Choroid plexus epithelial cell (primary cell): ENCODE measurements around the gene USP44.
A peak's percentile ranks its signal among the peaks of the same experiment; 100 is the strongest.

Experiments
- DNase-seq: peaks from one replicate; pipeline ENCODE4 v3.0.0-alpha.2; 2010; ENCODE audit warnings: low read depth
- H3K4me3 ChIP-seq: 2 replicates; pipeline ENCODE4 v1.5.1; 2011; ENCODE audit warnings: low read depth, mild to moderate bottlenecking, control low read depth, low read length, moderate library complexity
- CTCF ChIP-seq: conservative IDR thresholded peaks from 2 replicates; pipeline ENCODE4 v1.5.1; 2011; ENCODE audit warnings: low read depth, mild to moderate bottlenecking, control low read depth, inconsistent platforms, low read length, moderate library complexity

The USP44 gene

GRCh38 chr12:95548056-95548538 lies 3.2 kb downstream of the USP44 start:
- peak overlapping the region; percentile 45 for H3K4me3 ChIP-seq
- no peak for DNase-seq
- no peak for TF ChIP-seq CTCF

DNA sequence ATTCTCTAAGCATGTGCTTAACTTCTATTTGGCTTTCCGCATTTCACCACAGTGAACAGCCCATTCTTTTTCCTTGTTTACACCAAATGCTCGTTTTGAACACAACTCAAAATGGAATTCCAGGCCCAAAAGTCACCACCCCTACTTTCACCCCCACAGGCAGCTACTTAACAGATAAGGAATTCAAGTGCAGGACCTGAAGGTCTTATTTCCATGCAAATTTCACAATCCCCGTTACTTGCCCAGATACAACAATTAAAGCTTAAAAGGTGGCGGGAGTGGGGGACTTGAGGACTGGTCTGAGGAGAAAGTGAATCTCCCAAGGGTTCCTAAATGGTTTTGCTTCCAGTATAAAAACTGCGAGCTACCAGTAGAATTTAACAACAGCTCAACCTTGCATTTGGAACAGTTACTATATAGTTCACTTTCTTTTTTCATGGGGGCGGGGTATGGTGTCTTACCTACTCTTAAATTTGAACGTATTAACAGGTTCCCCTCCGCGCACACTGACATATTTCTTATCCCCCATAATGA lies 3.7 kb downstream of the USP44 start:
- no peak for TF ChIP-seq CTCF
- H3K4me3 ChIP-seq: peak overlapping the region; percentile 45
- DNase-seq: peak; percentile 36

DNA sequence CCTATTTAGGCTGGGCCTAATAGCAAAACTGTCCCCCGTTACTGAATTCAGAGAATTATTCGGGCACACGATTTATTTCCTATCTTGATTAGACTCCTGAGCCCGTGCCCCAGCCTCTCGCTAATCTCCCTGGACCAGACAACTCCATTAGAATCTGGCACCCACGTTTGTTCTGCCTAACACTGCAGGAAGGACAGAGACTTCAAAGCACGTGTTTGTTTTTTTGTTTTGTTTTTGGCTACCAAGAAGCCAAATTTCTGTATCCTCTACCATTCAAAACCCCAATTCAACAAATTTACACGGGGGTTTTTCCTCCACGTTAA lies 4.8 kb downstream of the USP44 start:
- no peak for DNase-seq
- TF ChIP-seq CTCF: no peak
- H3K4me3 ChIP-seq: no peak overlapping the region

DNA sequence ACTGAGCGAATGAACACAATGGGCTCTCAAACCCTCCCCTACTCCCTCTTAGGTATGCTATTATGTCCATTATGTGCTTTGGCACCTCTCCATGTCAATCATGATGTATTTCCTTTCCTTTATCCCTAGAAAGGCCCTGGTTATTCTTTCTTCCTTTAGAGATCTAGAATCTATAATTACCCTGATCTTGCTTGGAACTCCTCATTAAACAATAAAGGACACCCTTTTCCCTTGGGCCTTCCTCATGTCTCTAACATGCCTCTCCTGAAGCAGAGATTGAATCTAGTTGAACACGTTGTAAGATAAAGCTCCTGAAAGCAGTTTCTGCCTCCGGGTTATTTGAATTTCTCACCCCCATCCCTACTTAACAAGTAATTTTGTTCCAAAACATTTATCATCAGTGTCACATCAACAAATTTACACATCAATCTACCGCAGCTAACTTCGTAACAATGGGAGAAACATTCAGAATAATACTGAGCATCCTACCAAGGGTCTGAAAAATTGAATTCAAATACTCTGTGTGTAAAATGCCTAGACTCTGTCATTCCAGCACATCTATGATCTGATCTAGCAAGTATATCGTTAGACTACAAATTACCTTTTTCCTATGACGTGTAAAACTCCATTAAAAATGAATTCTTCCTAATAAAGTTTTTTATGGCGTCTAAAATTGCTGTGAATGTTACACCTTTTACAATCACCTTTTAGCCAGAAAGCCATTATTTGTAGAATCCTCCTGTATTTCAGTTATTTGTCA lies 5.4 kb downstream of the USP44 start:
- no peak for TF ChIP-seq CTCF
- no peak overlapping the region for H3K4me3 ChIP-seq
- DNase-seq: no peak

DNA sequence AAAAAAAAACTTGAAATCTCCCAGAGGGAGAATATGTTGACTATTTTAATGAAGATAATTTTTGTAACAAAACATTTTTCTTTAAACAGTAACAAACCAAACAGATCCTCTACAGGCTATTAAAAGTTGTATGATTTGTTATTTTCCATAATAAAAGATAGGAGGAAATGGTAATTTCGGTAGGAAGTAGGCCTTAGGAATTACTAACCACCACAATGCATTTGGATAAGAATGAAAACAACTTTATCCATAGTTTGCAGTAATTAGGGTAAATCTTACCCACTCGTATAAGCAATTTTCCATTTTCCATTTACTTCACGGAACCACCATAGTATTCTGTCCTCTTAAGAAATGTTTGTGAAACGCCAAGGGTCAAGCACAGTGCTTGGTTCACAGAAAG lies 6.0 kb downstream of the USP44 start:
- no peak for TF ChIP-seq CTCF
- DNase-seq: no peak
- no peak overlapping the region for H3K4me3 ChIP-seq

DNA sequence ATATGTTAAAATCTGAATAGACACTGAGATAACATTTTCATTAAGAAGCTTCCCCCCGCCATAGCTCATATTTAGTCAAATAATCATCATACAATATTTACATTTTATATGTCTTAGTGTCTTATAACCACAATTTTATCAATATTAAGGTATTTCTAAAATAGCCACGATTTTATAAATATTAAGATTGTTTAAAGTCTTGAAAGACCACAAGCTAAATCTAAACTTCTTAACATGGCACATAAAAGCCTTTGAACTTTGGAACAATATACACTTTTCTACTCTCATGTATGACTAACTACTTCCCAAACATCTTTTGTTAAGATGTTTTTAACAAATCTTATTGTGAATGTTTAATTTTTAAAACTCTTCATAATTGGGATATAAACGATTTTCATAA lies 6.5 kb downstream of the USP44 start:
- TF ChIP-seq CTCF: no peak
- DNase-seq: no peak

DNA sequence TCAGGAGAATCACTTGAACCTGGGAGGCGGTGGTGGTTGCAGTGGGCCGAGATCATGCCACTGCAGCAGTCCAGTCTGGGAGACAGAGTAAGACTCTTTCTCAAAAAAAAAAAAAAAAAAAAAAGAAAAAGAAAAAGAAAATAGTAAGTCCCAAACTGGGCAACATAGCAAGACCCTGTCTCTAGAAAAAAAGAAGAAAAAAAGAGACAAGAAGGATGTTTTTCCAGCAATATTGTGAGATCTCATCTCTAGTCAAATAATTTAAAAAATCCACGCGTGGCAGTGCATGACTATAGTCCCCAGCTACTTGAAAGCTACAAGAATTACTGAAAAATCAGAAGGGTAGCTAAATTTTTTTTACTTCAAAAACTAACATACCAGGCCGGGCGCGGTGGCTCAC lies 8.0 kb downstream of the USP44 start:
- no peak for TF ChIP-seq CTCF
- DNase-seq: no peak
- H3K4me3 ChIP-seq: no peak overlapping the region

More for the DNA sequence above, 6.5 kb downstream of the USP44 start:
- no peak overlapping the region for H3K4me3 ChIP-seq
